H1 (cell line): Measurements from ENCODE around the gene MARCHF3. TPM values are rescaled to one million over a fixed set of nuclear protein-coding genes. Genes with fewer than 3 reads are reported as not detected.

Experiments
- CTCF ChIA-PET: fragments of 300-600 bp; sonication (Branson Sonifier 250); formaldehyde crosslinking; loops from one replicate; lab custom pipeline; 2021; ENCODE audit not compliant: partially characterized antibody; lab: Charles Lee
- POLR2A ChIA-PET: fragments of 300-600 bp; sonication (Branson Sonifier 250); formaldehyde crosslinking; loops from one replicate; lab custom pipeline; 2021; ENCODE audit warnings: inconsistent platforms; ENCODE audit not compliant: partially characterized antibody; lab: Charles Lee
- DNase-seq, 2 experiments: peaks; one replicate each; pipeline versions ENCODE4 v3.0.0 to v3.0.0-alpha.2; 2010 to 2022; ENCODE audit warnings: low spot score in 2 of 2, low read depth in 1 of 2, mixed read lengths in 1 of 2
- FAIRE-seq: peaks from 2 replicates; lab custom pipeline; 2011; peaks lifted over from hg19 to GRCh38; lab: Jason Lieb, UNC
- H2AFZ ChIP-seq: 2 replicates; pipeline ENCODE4 v1.8.1; 2012; ENCODE audit warnings: low read length, inconsistent platforms
- H2AK5ac ChIP-seq: 2 replicates; pipeline ENCODE4 v1.6.1; 2013; ENCODE audit warnings: low read depth, low read length
- H2BK120ac ChIP-seq: replicated peaks from 2 replicates; pipeline ENCODE3; 2013; ENCODE audit warnings: low read depth, low read length, inconsistent platforms
- H2BK12ac ChIP-seq: 2 replicates; pipeline ENCODE4 v1.6.1; 2013; ENCODE audit warnings: low read depth, low read length
- H2BK15ac ChIP-seq: 2 replicates; pipeline ENCODE4 v1.6.1; 2013; ENCODE audit warnings: low read length
- H2BK20ac ChIP-seq: 2 replicates; pipeline ENCODE4 v1.6.1; 2013; ENCODE audit warnings: low read length
- H2BK5ac ChIP-seq: 2 replicates; pipeline ENCODE4 v1.6.1; 2013; ENCODE audit warnings: low read depth, low read length
- H3K14ac ChIP-seq: 2 replicates; pipeline ENCODE4 v1.6.1; 2013; ENCODE audit warnings: inconsistent platforms; ENCODE audit not compliant: insufficient read length
- H3K18ac ChIP-seq: 2 replicates; pipeline ENCODE4 v1.6.1; 2013; ENCODE audit warnings: low read length; ENCODE audit errors: extremely low read depth
- H3K23ac ChIP-seq: 2 replicates; pipeline ENCODE4 v1.6.1; 2013; ENCODE audit warnings: inconsistent platforms; ENCODE audit not compliant: insufficient read length
- H3K23me2 ChIP-seq: 2 replicates; pipeline ENCODE4 v1.6.1; 2013; ENCODE audit warnings: low read depth, low read length
- H3K27ac ChIP-seq: 2 replicates; pipeline ENCODE4 v1.6.1; 2011; ENCODE audit warnings: low read depth, low read length, inconsistent platforms
- H3K27me3 ChIP-seq, 4 experiments: replicated peaks in 1 of 4; 1 replicate in 1 of 4; 2 replicates in 3 of 4; pipeline versions ENCODE4 v1.6.1 to v1.8.1; 2011 to 2013; ENCODE audit warnings: low read length in 3 of 4, mild to moderate bottlenecking in 3 of 4, inconsistent platforms in 2 of 4, mixed read lengths in 2 of 4, moderate library complexity in 1 of 4; ENCODE audit not compliant: control insufficient read depth in 3 of 4, insufficient read depth in 3 of 4; ENCODE audit errors: extremely low read depth in 1 of 4
- H3K36me3 ChIP-seq, 4 experiments: 2 replicates each; pipeline versions ENCODE4 v1.6.1 to v1.8.1; 2011 to 2013; ENCODE audit warnings: mild to moderate bottlenecking in 4 of 4, low read length in 3 of 4, moderate library complexity in 2 of 4, control low read depth in 1 of 4, inconsistent platforms in 1 of 4; ENCODE audit not compliant: insufficient read depth in 4 of 4, control insufficient read depth in 2 of 4
- H3K4ac ChIP-seq: replicated peaks from 2 replicates; pipeline ENCODE3; 2013; ENCODE audit warnings: low read length, low read depth, mixed read lengths, inconsistent platforms; ENCODE audit not compliant: insufficient read length
- H3K4me1 ChIP-seq, 4 experiments: replicated peaks in 1 of 4; 1 replicate in 1 of 4; 2 replicates in 3 of 4; pipeline versions ENCODE4 v1.6.1 to v1.8.1; 2011 to 2013; ENCODE audit warnings: low read length in 3 of 4, inconsistent platforms in 2 of 4, mixed read lengths in 1 of 4; ENCODE audit not compliant: insufficient read depth in 4 of 4, control insufficient read depth in 3 of 4
- H3K4me2 ChIP-seq, 2 experiments: 2 replicates each; pipeline versions ENCODE4 v1.6.1 to v1.8.1; 2011 to 2013; ENCODE audit warnings: low read depth in 2 of 2, low read length in 2 of 2, control low read depth in 1 of 2, inconsistent platforms in 1 of 2, mild to moderate bottlenecking in 1 of 2; ENCODE audit not compliant: insufficient read depth in 1 of 2
- H3K4me3 ChIP-seq, 4 experiments: fragments of 200-600, 300-600 bp in 1 of 4; sonication (generic), shearing (Covaris generic), sonication (Bioruptor Twin) in 1 of 4; 2 replicates each; pipeline versions ENCODE4 v1.5.1 to v1.8.1; 2011 to 2016; ENCODE audit warnings: low read length in 4 of 4, low read depth in 3 of 4, control low read depth in 2 of 4, inconsistent platforms in 2 of 4, mild to moderate bottlenecking in 2 of 4, mixed read lengths in 1 of 4, moderate library complexity in 1 of 4; ENCODE audit not compliant: insufficient read depth in 2 of 4; ENCODE audit errors: extremely low read depth in 1 of 4
- H3K56ac ChIP-seq: replicated peaks from 2 replicates; pipeline ENCODE3; 2013; ENCODE audit warnings: low read depth, mild to moderate bottlenecking, mixed read lengths, low read length, inconsistent platforms; ENCODE audit not compliant: insufficient read length
- H3K79me1 ChIP-seq: 2 replicates; pipeline ENCODE4 v1.6.1; 2013; ENCODE audit warnings: low read depth, low read length, control low read depth
- H3K79me2 ChIP-seq, 2 experiments: 2 replicates each; pipeline versions ENCODE4 v1.6.1 to v1.8.1; 2012 to 2013; ENCODE audit warnings: low read length in 2 of 2, mild to moderate bottlenecking in 2 of 2, inconsistent platforms in 1 of 2; ENCODE audit not compliant: insufficient read depth in 2 of 2, control insufficient read depth in 1 of 2
- H3K9ac ChIP-seq, 4 experiments: replicated peaks in 1 of 4; 1 replicate in 1 of 4; 2 replicates in 3 of 4; pipeline versions ENCODE4 v1.6.1 to v1.8.1; 2011 to 2013; ENCODE audit warnings: low read depth in 3 of 4, low read length in 3 of 4, control low read depth in 2 of 4, mild to moderate bottlenecking in 2 of 4, moderate library complexity in 2 of 4, inconsistent platforms in 1 of 4; ENCODE audit errors: extremely low read depth in 1 of 4
- H3K9me3 ChIP-seq, 2 experiments: 2 replicates each; pipeline versions ENCODE4 v1.6.1 to v1.8.1; 2012 to 2013; ENCODE audit warnings: mild to moderate bottlenecking in 2 of 2, moderate library complexity in 2 of 2, control low read depth in 1 of 2, inconsistent platforms in 1 of 2, low read depth in 1 of 2, low read length in 1 of 2, mixed read lengths in 1 of 2; ENCODE audit not compliant: insufficient read depth in 2 of 2
- H4K20me1 ChIP-seq, 2 experiments: replicated peaks in 1 of 2; 2 replicates each; pipeline versions ENCODE3 to v1.8.1; 2011 to 2013; ENCODE audit warnings: inconsistent platforms in 2 of 2, low read length in 2 of 2, mild to moderate bottlenecking in 1 of 2; ENCODE audit not compliant: insufficient read depth in 2 of 2, control insufficient read depth in 1 of 2
- H4K5ac ChIP-seq: 2 replicates; pipeline ENCODE4 v1.6.1; 2013; ENCODE audit warnings: low read length, low read depth, mixed read lengths, inconsistent platforms; ENCODE audit not compliant: insufficient read length
- H4K8ac ChIP-seq: 2 replicates; pipeline ENCODE4 v1.8.0; 2013; ENCODE audit warnings: mild to moderate bottlenecking, moderate library complexity, low read length, inconsistent platforms; ENCODE audit not compliant: insufficient read depth; ENCODE audit errors: extremely low read depth
- H4K91ac ChIP-seq: replicated peaks from 2 replicates; pipeline ENCODE3; 2013; ENCODE audit warnings: low read length, mixed read lengths, inconsistent platforms; ENCODE audit not compliant: insufficient read length
- CBX5 ChIP-seq: fragments of 300-800, 300-1000 bp; sonication (generic); IDR thresholded peaks from 2 replicates; pipeline ENCODE4 v1.7.1; 2016; ENCODE audit warnings: antibody characterized with exemption, low read length, low read depth
- CREB1 ChIP-seq: IDR thresholded peaks from 2 replicates; pipeline ENCODE4 v1.6.1; 2012; ENCODE audit warnings: inconsistent platforms
- FOSL1 ChIP-seq: IDR thresholded peaks from 2 replicates; pipeline ENCODE4 v1.6.1; 2011; ENCODE audit warnings: mild to moderate bottlenecking, low read depth, low read length, moderate library complexity; ENCODE audit not compliant: insufficient read depth
- HDAC6 ChIP-seq: IDR thresholded peaks from one replicate; pipeline ENCODE4 v1.7.1; 2012; ENCODE audit warnings: low read depth, mild to moderate bottlenecking, inconsistent platforms, low read length, moderate library complexity
- KDM1A ChIP-seq: fragments of 200-600, 300-600 bp; sonication (generic); IDR thresholded peaks from 2 replicates; pipeline ENCODE4 v1.7.1; 2016; ENCODE audit warnings: mild to moderate bottlenecking, low read length, borderline replicate concordance
- KDM4A ChIP-seq: IDR thresholded peaks from one replicate; pipeline ENCODE4 v1.7.1; 2012; ENCODE audit warnings: low read depth, mild to moderate bottlenecking, moderate library complexity, low read length, inconsistent platforms; ENCODE audit not compliant: severe bottlenecking
- KDM5A ChIP-seq: fragments of 200-600 bp; IDR thresholded peaks from 2 replicates; pipeline ENCODE4 v1.7.1; 2012; ENCODE audit warnings: mild to moderate bottlenecking, low read length, inconsistent platforms, mixed read lengths
- NRF1 ChIP-seq: IDR thresholded peaks from 2 replicates; pipeline ENCODE4 v1.6.1; 2011; ENCODE audit warnings: mild to moderate bottlenecking, low read depth, low read length, improper control_type of control experiment
- SIN3A ChIP-seq, 2 experiments: IDR thresholded peaks in 1 of 2; conservative IDR thresholded peaks in 1 of 2; 2 replicates each; pipeline ENCODE4 v1.6.1; 2011 to 2012; ENCODE audit warnings: low read length in 2 of 2, improper control_type of control experiment in 1 of 2, low read depth in 1 of 2, mild to moderate bottlenecking in 1 of 2
- SP4 ChIP-seq: IDR thresholded peaks from 2 replicates; pipeline ENCODE4 v1.6.1; 2012; ENCODE audit warnings: low read length, inconsistent platforms
- WGBS, 2 experiments: shearing (Covaris generic) in 1 of 2; methylation state at CpG; one replicate each; pipeline versions ENCODE4 v1.1.6 to v1.1.7; 2013 to 2015; ENCODE audit warnings: low lambda C conversion rate in 2 of 2, mixed read lengths in 2 of 2, inconsistent platforms in 1 of 2, low coverage in 1 of 2, missing lambda C conversion rate in 1 of 2; ENCODE audit not compliant: insufficient replicate concordance in 2 of 2, insufficient coverage in 1 of 2, insufficient read length in 1 of 2; ENCODE audit errors: extremely low coverage in 1 of 2, missing lambda C conversion rate in 1 of 2; 5-methylcytosine and 5-hydroxymethylcytosine counted together
- polyA plus RNA-seq, 7 experiments: library from polyadenylated mRNA; depleted of rRNA in 3 of 7; stranded (reverse) in 5 of 7; unstranded in 2 of 7; fragments of >200 nt in 5 of 7; fragments of 200-250 nt in 2 of 7; gene quantifications; 1 replicate in 5 of 7; 2 replicates in 1 of 7; 4 replicates in 1 of 7; pipeline versions ENCODE4 v1.2.1 to v1.2.3, GENCODE V29; 2011 to 2013; ENCODE audit warnings: missing spikeins in 2 of 7, mixed read lengths in 2 of 7
- total RNA-seq: library from RNA; stranded (reverse); fragmentation: NEBNext Ultra II Directional; extraction: Animal tissue kit (Norgen Biotek cat#: 25700); gene quantifications from 2 replicates; pipeline ENCODE4 v1.2.1, GENCODE V29; 2021
- TF ChIP-seq, protein P1 (sequence below): IDR thresholded peaks from 2 replicates; pipeline ENCODE4 v1.6.1; 2012; ENCODE audit warnings: inconsistent platforms

Gene MARCHF3
- total and polyA plus RNA-seq, 2 of the 8 experiments (the other 6 are each of a cell fraction or from before 2014, with no cell fraction given) = 12.0 to 16.9 TPM

DNA sequence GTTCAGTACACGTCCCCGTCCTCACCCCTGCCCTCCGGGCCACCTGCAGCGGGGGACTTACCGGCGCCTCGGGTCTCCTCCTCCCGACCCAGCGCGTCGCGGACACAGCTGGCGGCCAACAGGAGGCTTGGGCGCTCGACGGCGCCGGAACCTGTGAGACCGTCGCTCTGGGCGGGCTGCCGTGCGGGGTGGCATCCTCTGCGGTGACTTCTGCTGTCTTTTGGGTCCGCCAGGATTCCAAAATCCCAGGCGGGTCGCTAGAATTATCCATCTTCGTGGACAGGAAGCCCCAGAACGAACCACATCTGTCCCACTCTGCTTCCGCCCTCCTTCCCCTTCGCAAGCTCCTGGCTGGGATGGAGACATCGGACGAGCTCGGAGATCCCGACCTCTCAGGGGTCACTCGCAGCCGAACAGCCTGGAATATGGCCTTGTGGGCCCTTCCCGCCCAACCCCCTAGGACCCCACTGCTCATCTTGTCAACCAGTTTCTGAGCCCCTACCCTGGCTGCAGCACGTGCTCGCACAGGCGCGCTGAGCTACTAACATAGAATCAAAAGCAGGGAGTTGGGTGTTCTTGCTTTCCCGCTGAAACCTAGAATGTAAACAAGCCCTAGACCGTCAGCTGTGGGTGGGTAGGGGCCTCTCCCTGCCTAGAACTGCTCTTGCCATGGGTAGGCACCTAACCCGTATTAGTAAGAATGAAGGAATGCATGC is 947 bp upstream of the MARCHF3 start:
- Histone ChIP-seq H2BK20ac (no peak overlapping the region), H4K91ac (peak overlapping the region; percentile 35), H3K27ac (no peak overlapping the region), H2BK120ac (no peak overlapping the region), H3K79me2 (0 out of 4 replicates have a peak, but pooled peaks cover 0 to 15% of the 10 kb centered on the region in 2 experiments), H3K9me3 (no peaks in the 10 kb centered on the region), H4K20me1 (peaks cover 0 to 7% of the 10 kb centered on the region in 2 experiments), H3K18ac (peak overlapping the region; percentile 80), H4K8ac (peak overlapping the region; percentile 92), H3K36me3 (no peaks in the 10 kb centered on the region), H3K4me2 (peak overlapping the region; percentile 79 to 95), H4K5ac (no peak overlapping the region), H3K4me3 (peak overlapping the region; percentile 50 to 83 (median 82)), H3K23ac (no peak overlapping the region), H3K4me1 (peaks cover 0 to 9% (median 6%) of the 10 kb centered on the region in 4 experiments; a peak in 4 of 7 replicates), H3K27me3 (peaks cover 0 to 16% (median 10%) of the 10 kb centered on the region in 4 experiments; a peak in 5 of 7 replicates), H3K4ac (no peak overlapping the region), H2BK12ac (peak overlapping the region; percentile 5), H3K23me2 (peaks cover 19% of the 10 kb centered on the region; the same call in 1 of the 2 replicates), H2AFZ (peak overlapping the region; percentile 88; the same call in 1 of the 2 replicates), H3K14ac (no peak overlapping the region), H2BK5ac (no peak overlapping the region), H3K56ac (no peak overlapping the region), H3K9ac (0 out of 7 replicates have a peak overlapping the region, but pooled peaks of 1 of the 4 experiments have one; percentile 4), H3K79me1 (no peaks in the 10 kb centered on the region), H2BK15ac (no peak overlapping the region), H2AK5ac (no peak overlapping the region)
- FAIRE-seq = no peak
- DNase-seq = no peak
- POLR2A ChIA-PET = interaction anchor here (0.6 to 1.4 kb wide), 4 partner anchors 10 to 384 kb away, joined by 3 to 8 read pairs (median 4); no protein-coding TSS in a partner anchor
- WGBS, 2 experiments = 21% methylated on average over 45 of the region's 45 CpGs; no CpG with 5 or more reads in 1 of the 2 experiments
- CTCF ChIA-PET = interaction anchor here (0.6 to 1.7 kb wide), 9 partner anchors 15 to 327 kb away, joined by 3 to 5 read pairs (median 3); no protein-coding TSS in a partner anchor
- TF ChIP-seq SP4 (no peak), FOSL1 (no peak), SIN3A (conservative IDR thresholded peaks at IDR 0.05 in 1 of 2, IDR thresholded peaks at IDR 0.05 in 1 of 2; ENCODE audit: low read depth in 1 of 2, low read length in 2 of 2) (no peak), KDM5A (no peak), NRF1 (no peak), CBX5 (no peak), KDM4A (peak; percentile 32), CREB1 (no peak), HDAC6 (no peak), KDM1A (no peak)
- TF ChIP-seq, protein P1, sequence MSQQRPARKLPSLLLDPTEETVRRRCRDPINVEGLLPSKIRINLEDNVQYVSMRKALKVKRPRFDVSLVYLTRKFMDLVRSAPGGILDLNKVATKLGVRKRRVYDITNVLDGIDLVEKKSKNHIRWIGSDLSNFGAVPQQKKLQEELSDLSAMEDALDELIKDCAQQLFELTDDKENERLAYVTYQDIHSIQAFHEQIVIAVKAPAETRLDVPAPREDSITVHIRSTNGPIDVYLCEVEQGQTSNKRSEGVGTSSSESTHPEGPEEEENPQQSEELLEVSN = peak; percentile 89
